ENCODE results near the gene RGS2. TPM values are rescaled to one million over a fixed set of nuclear protein-coding genes. Genes with fewer than 3 reads are reported as not detected.
A peak's percentile ranks its signal among the peaks of the same experiment; 100 is the strongest.

The RGS2 gene
- total RNA-seq, 4 donors from 2014 or later, result 1.2 to 14.6 (median 5.8) TPM

DNA sequence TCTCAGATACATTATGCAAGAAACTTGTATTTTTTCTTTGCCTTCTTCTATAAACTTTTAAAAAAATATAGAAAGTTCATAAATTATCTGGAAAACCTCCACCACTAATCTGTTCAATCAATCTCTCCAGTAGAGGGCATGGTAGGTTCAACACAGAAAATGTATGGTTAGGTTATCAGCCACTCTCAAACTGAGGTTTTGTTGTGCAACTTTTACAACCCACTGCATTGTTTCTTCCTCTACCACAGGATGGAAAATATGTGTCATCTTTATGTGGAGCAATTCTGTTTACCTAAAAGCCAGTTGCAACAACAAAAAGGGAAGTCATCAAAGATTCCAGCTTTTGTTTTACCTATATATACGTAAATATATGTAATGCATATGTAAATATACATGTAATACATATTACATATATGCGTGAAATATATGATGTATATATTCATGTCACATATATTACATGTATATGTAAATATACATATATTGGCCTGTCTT is 3.0 kb upstream of the RGS2 start:
- ATAC-seq (no peak), DNase-seq (no peak)
- no peaks in the 10 kb centered on the region for H3K9me3 ChIP-seq
- intact Hi-C loops (cut with DNase I; ENCODE audit: low total_unique reads) (loop anchor here (1.0 to 5.0 kb wide), 2 partner anchors 213 to 301 kb away; partner anchors contain the start of gene GLRX2), in situ Hi-C loops (cut with MboI; ENCODE audit: low sequenced_read_pairs in 4 of 4) (loop anchor here in 2 of 4 donors (25.0 kb wide), 2 partner anchors 206 to 306 kb away; partner anchors contain the start of genes CDC73 (in 2 of the 2) and GLRX2 (in 2 of the 2))
- H3K4me3 ChIP-seq, result no peak overlapping the region
- no peaks in the 10 kb centered on the region for H3K27me3 ChIP-seq
- peaks cover 12 to 19% of the 10 kb centered on the region in 2 donors for H3K4me1 ChIP-seq
- H3K27ac ChIP-seq, result no peak overlapping the region
- H3K36me3 ChIP-seq, result no peaks in the 10 kb centered on the region
- TF ChIP-seq CTCF (IDR thresholded peaks at IDR 0.05 in 4 of 5, conservative IDR thresholded peaks at IDR 0.05 in 1 of 5), result peak in 4 of 5 experiments; percentile 20 to 50 (median 32)
- TF ChIP-seq POLR2A (IDR thresholded peaks at IDR 0.05), result no peak

DNA sequence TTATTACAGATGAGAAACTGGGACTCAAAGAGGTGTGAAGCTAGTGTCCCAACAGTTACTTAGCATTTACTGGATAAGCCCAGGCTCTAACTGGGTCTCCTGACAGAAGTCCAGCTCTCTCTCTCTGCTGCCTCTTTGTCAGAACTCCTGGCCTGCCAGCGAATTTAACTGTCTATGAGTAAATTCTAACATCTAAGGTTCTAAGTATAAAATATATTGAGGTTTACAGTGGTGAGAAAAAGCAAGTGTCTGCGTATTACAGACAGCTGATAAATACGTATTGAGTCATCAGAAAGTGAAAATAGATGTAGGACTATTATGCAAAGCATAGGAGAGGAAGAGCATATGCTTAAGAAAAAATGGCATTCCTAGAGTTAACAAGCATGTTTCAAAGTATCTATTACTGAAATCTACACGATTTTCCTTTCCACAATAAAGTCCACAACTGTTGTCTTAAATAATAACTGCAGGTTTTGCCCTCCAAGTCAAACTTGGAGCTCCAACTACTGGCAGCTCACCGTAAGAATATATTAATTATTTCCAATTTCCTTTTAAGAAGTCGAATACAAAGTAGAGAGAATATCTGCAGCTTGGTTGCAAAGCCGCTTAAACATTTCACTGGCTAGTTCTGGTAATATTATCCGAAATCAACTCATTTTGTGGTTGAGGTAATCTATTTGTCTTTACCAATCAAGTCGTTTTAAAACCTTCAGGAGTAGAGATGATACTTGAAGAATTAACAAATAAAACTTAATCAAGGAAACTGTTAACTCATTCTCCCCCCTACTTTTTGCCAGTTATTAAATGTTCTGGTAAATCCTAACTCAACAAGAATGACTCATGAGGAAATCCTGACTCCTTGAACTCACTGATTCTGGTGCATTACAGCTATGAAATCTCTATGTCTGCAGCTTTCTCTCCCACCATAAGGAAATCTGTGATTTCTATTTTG is 1.4 kb upstream of the RGS2 start:
- DNase-seq (no peak), ATAC-seq (peak in 1 of 2 donors; percentile 5)
- Histone ChIP-seq H3K27ac (peak overlapping the region; percentile 73 to 88 (median 82)), H3K36me3 (no peaks in the 10 kb centered on the region), H3K9me3 (no peaks in the 10 kb centered on the region), H3K27me3 (no peaks in the 10 kb centered on the region), H3K4me3 (peak overlapping the region; percentile 73 to 87 (median 80)), H3K4me1 (peaks cover 12 to 19% of the 10 kb centered on the region in 2 donors)
- in situ Hi-C loops (cut with MboI; ENCODE audit: low sequenced_read_pairs in 4 of 4) (loop anchor here in 2 of 4 donors (25.0 kb wide), 2 partner anchors 205 to 305 kb away; partner anchors contain the start of genes CDC73 (in 2 of the 2) and GLRX2 (in 2 of the 2)), intact Hi-C loops (cut with DNase I; ENCODE audit: low total_unique reads) (loop anchor here (1.0 to 5.0 kb wide), 2 partner anchors 300 to 314 kb away; partner anchors contain the start of gene GLRX2)
- TF ChIP-seq CTCF (IDR thresholded peaks at IDR 0.05 in 4 of 5, conservative IDR thresholded peaks at IDR 0.05 in 1 of 5) (peak in 1 of 5 experiments; percentile 19), POLR2A (IDR thresholded peaks at IDR 0.05) (no peak)

DNA sequence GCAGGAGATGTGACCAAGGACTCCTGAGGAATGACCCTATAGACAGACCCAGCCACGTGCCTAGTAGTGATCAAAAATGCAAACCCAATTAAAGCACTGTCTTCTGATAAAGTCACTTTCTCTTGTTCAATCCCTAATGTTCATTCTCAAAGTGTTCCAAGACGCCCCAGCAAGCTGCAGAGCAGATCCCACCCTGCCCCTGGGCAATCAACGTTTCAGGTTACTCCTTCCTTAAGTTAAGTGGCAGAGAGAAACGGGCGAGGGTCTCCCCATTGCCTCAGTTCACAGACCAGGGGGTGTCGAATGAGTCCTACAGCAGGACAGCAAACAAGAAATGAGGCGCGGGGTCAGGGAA is 699 bp upstream of the RGS2 start:
- H3K27ac ChIP-seq, result peak overlapping the region; percentile 73 to 88 (median 82)
- in situ Hi-C loops (cut with MboI; ENCODE audit: low sequenced_read_pairs in 4 of 4) (loop anchor here in 2 of 4 donors (25.0 kb wide), 2 partner anchors 204 to 304 kb away; partner anchors contain the start of genes CDC73 (in 2 of the 2) and GLRX2 (in 2 of the 2)), intact Hi-C loops (cut with DNase I; ENCODE audit: low total_unique reads) (loop anchor here (5.0 kb wide), 1 partner anchor 299 kb away; the partner anchor contains the start of gene GLRX2)
- H3K4me3 ChIP-seq, result peak overlapping the region; percentile 73 to 87 (median 80)
- peaks cover 12 to 19% of the 10 kb centered on the region in 2 donors for H3K4me1 ChIP-seq
- no peaks in the 10 kb centered on the region for H3K27me3 ChIP-seq
- no peaks in the 10 kb centered on the region for H3K36me3 ChIP-seq
- TF ChIP-seq CTCF (IDR thresholded peaks at IDR 0.05 in 4 of 5, conservative IDR thresholded peaks at IDR 0.05 in 1 of 5) (no peak), POLR2A (IDR thresholded peaks at IDR 0.05) (no peak)
- H3K9me3 ChIP-seq, result no peaks in the 10 kb centered on the region
- peak; percentile 2 to 6 for ATAC-seq
- no peak for DNase-seq

DNA sequence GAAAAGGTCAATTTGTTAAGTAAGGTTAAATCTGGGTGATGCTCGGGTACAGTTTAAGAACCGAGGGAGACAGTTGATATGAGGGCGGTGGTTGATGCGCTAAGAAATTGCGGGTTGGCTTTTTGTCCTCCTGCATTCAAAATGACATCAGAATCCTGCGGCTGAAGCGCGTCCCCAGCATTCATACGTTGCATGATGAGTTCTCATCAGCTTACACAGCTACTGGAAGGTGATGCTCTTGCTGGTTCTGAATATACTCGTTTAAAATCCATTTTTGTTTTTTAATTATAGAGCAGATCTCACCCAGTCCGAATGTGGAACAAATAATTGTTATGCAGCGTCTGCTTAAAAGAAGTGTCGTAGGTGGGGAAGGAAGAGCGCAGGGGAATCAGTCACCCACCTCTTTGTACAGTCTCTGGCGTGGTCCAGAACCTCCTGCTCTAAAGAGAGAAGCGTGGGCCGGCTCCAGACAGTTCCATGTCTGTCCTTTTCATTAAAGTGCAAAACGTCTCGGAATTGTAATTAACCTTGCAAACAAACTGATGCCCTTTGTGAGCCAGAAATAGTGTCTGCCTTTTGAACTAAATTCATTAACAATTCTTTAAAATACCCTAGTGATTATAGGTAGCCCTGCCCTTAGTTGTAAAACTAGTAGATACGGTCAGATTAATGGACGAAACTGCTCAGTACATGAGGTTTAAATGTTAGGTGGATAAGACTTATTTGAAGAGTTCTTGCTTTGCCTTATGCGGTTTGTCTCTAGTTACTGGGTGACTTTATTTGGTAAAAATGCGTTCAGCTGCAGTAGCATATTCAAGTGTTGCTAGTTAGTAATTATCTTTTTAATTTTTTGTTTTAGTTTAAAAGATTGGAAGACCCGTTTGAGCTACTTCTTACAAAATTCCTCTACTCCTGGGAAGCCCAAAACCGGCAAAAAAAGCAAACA is 741 bp downstream of the RGS2 start:
- H3K27ac ChIP-seq, result peak overlapping the region; percentile 73 to 88 (median 82)
- no peaks in the 10 kb centered on the region for H3K36me3 ChIP-seq
- H3K9me3 ChIP-seq, result no peaks in the 10 kb centered on the region
- no peak for TF ChIP-seq POLR2A (IDR thresholded peaks at IDR 0.05)
- TF ChIP-seq CTCF (IDR thresholded peaks at IDR 0.05 in 4 of 5, conservative IDR thresholded peaks at IDR 0.05 in 1 of 5), result no peak
- H3K4me3 ChIP-seq, result peak overlapping the region; percentile 73 to 87 (median 80)
- H3K27me3 ChIP-seq, result no peaks in the 10 kb centered on the region
- intact Hi-C loops (cut with DNase I; ENCODE audit: low total_unique reads), result loop anchor here (5.0 kb wide), 1 partner anchor 298 kb away; the partner anchor contains the start of gene GLRX2
- H3K4me1 ChIP-seq, result peaks cover 12 to 19% of the 10 kb centered on the region in 2 donors
- DNase-seq, result peak in 1 of 2 donors; percentile 14
- ATAC-seq, result peak in 1 of 2 donors; percentile 35
- in situ Hi-C loops (cut with MboI; ENCODE audit: low sequenced_read_pairs in 4 of 4), result loop anchor here in 3 of 4 donors (10.0 to 25.0 kb wide), 3 partner anchors 203 to 303 kb away; partner anchors contain the start of genes CDC73 (in 2 of the 3) and GLRX2 (in 2 of the 3)
